GM21717 (cell line): ENCODE measurements around the gene PRR7.

Experiments
- ATAC-seq: cut with Tn5 transposase; IDR thresholded peaks from one replicate; pipeline ENCODE4 v1.9.1; 2021; ENCODE audit warnings: mild to moderate bottlenecking, moderate library complexity; ENCODE audit not compliant: unreplicated experiment

PRR7 gene

DNA sequence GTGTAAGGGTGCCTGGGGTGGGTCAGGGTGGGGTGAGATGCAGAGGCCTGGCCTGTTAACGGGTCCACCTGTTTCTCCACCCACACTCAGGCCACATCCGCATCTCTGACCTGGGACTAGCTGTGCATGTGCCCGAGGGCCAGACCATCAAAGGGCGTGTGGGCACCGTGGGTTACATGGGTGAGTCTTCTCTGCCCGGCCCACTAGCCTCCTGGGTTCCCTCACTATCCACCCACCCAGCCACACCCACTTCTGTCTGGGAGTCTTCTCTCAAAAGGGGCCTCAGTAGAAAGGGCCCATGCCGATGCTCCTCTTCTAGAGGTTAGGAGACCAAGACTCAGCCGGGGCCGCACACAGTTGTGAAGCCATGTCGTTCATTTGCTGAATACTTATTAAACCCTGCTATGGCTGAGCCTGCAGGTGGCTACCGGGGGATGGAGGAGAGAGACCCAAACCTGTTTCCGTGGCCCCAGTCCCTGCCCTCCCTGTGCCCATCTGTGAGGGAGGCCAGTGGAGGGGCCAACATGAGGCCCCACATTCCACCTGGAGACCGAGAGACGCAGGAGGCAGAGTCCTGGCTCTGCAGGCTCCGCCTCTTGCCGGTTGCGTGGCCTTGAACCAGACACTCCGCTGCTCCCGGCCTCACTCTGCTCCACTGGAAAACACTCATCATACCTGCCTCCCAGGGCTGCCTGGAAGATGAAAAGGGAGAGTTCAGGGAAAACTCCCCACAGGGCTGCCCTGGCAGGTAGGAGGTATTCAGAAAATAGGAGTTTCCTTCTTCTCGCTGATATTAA lies 11.5 kb upstream of the PRR7 start:
- ATAC-seq = no peak

DNA sequence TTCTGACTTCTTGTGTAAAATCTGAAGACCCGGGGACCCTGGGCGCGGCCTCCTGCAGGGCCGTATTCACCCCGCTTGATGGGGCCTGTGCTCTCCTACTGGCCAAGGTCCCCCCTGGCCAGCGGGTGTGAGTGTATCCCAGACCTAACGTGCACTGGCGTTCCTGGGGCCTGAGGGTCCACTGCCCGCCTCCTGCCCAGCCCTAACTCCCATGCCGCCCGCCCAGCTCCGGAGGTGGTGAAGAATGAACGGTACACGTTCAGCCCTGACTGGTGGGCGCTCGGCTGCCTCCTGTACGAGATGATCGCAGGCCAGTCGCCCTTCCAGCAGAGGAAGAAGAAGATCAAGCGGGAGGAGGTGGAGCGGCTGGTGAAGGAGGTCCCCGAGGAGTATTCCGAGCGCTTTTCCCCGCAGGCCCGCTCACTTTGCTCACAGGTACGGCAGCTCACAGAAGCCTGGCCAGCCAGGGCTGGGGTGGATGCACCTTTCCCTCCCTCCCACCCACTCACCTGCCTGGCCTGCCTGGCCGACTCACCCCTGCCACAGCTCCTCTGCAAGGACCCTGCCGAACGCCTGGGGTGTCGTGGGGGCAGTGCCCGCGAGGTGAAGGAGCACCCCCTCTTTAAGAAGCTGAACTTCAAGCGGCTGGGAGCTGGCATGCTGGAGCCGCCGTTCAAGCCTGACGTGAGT lies 10.6 kb upstream of the PRR7 start:
- ATAC-seq = no peak

DNA sequence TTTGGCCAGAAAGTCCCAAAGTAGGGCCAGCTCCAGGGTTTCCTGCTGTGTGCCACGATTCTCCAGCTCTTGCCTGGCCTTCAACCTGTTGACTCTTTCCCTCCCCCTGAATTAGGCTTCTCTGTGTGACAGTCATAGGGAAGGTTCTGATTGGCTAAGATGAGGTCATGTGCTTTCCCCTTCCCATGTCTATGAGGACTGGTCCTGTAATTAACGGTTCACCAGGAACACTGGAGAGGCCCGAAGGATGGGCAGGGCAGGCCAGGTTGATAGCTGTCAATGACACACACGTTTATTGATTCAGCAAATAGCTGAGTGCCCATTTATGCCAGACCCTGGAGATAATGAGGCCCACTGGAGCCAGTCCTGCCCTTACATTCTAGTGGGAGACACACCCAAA lies 9.0 kb upstream of the PRR7 start:
- ATAC-seq = no peak

DNA sequence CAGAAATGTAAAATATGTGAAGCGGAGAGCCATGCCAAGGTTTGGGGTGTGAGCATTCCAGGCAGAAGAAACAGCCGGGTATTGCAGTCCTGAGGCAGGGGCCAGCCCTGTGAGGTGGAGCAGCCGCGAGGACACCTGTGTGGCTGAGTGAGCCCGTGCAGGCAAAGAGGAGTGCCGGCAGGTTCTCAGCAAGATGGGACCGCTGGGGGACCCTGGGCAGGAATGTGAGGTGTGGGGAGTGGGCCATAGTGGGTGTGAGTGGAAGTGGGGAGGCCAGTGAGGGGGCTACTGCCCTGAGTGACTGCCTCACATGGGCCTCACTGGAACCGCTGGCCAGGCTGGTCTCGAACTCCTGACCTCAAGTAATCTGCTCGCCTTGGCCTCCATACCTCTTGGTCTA lies 8.1 kb upstream of the PRR7 start:
- ATAC-seq = no peak

DNA sequence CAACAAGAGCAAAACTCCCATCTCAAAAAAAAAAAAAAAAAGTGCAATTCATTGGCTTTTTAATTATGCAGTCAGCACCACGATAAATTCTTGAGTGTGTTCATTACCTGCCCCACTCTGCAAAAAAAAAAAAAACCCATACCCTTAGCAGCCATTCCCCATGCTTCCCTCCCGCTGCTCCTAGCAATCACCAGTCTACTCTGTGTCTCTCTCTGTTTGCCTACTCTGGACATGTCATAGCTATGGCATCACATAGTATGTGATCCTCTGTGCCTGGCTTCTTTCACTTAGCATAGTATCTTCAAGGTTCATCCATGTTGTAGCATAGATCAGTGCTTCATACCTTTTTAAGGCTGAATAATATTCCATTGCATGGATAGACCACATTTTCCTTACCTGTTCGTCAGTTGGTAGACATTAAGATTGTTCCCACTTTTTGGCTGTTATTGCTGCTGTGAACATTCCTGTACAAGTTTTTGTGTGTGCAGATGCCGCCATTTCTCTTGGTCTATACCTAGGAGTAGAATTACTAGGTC lies 7.0 kb upstream of the PRR7 start:
- ATAC-seq = no peak

DNA sequence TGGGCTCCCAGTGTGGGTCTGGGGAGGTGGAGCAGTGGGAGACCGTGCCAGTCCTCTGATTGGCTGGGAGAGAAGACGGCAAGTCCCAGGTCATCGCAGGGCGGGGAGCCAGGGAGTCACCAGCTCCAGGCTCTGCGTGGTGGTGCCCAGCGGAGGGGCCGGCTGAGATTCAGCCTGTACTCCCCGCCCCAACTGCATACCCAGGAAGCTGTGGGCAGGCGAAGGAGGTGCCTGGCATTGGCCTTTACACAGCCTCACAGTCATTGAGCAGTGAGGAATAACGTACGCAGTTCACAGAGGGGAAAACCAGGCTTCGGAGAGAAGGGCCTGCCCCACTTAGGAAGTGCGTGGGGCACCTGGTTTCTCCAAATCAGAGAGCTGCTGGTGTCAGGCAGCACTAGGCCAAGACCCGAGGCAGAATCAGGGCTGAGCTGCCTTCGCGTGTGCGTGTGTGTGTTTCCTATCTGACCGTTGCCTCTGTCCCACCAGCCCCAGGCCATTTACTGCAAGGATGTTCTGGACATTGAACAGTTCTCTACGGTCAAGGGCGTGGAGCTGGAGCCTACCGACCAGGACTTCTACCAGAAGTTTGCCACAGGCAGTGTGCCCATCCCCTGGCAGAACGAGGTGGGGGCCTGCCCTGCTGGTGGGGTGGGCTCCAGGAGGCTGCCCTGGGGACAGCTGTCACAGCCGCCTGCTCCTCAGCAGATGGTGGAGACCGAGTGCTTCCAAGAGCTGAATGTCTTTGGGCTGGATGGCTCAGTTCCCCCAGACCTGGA lies 6.2 kb upstream of the PRR7 start:
- no peak for ATAC-seq

DNA sequence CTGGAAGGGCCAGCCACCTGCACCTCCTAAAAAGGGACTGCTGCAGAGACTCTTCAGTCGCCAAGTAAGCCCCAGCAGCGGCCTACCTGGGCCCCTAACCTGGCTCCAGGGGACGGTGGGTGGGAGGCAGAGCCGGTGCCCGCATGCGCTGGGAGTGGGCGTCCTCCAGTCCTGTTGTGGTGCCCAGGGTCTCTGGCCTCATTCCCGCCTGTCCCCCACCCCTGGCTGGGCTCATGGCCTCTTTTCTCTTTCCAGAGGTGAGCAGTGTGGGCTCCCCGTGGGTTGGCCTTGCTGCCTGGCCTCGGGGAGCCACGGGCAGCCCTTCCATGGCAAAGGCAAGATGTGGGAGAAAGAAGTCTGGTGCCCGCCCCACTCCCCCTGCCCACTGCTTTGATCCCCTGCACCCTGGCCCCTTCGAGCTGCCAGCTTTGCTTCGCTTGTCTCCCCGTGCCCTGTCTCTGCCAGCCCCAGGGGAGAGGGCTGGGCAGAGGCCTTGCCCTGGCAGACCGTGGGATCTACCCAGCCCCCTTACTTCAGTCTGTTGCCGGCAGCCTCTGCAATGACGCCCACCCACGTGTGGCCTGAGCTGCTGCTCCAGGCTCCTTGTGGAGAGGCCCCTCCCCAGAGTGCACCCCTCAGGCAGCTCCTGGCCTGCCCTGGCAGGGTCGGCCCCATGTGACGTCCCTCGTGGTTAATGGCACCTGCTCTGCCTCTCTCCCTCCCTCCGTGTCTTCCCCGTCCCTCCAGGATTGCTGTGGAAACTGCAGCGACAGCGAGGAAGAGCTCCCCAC lies 5.4 kb upstream of the PRR7 start:
- ATAC-seq = no peak

DNA sequence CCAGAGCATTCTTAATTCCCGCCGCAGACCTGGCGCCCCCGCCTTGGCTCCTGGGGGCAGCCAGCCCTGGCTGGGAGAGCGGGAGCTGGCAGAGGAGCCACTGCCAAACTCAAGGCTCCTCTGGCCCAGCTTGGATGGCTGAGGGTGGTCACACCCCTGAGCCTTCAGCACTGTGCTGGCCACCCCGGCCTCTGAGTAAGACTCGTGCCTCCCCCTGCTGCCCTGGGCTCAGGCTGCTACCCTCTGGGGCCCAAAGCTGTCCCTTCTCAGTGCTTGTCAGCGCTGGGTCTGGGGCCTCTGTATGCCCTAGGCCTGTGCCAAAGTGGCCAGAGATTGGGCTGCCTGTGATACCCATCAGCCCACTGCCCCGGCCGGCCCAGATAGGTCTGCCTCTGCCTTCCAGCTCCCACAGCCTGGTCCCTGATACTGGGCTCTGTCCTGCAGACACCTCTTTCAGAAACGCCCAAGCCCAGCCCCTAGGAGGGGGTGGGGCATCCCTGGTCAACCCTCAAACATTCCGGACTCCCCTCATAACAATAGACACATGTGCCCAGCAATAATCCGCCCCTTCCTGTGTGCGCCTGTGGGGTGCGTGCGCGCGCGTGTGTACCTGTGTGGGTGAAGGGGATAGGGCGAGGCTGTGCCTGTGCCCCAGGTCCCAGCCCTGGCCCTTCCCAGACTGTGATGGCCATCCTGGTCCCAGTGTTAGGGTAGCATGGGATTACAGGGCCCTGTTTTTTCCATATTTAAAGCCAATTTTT lies 4.4 kb upstream of the PRR7 start:
- ATAC-seq = no peak

DNA sequence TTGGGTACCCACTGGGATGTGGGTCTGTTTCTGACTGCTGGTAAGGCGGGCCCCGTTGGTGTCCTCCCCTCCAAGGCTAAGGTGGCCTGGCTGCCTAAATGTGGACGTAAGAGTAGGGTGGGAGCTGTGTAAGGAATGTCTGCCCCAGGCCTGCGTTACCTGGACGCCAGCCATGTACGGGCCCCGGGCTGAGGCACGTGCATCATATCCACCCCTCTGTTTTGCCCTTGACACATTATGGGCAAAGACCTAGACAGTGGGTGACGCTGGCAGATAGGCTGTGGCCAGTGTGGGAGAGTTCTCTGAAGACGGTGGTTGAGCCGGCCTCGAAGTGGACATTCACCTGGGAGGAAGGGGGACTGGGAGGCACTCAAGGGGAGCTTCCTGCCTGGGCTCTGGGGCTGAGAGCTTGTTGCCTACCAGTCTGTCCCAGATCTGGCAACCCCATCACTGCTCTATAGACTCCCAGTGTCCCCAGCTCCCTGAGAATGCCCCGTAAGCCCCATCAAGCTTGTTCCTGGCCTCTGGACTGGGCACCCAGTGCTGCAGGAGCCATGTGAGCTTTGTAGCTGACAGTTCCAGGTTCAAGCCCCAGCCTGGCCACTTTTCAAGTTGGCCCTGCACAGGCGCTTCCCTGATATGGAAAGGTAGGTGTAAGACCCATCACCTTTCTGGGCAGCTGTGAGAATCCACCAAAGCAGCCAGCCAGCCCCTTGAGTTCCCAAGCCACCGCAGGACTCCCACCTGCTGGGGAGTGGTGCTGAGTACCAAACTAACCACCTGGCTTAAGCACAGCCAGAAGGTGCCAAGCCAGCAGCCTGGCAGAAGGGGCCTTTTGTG lies 3.2 kb upstream of the PRR7 start:
- ATAC-seq = no peak

DNA sequence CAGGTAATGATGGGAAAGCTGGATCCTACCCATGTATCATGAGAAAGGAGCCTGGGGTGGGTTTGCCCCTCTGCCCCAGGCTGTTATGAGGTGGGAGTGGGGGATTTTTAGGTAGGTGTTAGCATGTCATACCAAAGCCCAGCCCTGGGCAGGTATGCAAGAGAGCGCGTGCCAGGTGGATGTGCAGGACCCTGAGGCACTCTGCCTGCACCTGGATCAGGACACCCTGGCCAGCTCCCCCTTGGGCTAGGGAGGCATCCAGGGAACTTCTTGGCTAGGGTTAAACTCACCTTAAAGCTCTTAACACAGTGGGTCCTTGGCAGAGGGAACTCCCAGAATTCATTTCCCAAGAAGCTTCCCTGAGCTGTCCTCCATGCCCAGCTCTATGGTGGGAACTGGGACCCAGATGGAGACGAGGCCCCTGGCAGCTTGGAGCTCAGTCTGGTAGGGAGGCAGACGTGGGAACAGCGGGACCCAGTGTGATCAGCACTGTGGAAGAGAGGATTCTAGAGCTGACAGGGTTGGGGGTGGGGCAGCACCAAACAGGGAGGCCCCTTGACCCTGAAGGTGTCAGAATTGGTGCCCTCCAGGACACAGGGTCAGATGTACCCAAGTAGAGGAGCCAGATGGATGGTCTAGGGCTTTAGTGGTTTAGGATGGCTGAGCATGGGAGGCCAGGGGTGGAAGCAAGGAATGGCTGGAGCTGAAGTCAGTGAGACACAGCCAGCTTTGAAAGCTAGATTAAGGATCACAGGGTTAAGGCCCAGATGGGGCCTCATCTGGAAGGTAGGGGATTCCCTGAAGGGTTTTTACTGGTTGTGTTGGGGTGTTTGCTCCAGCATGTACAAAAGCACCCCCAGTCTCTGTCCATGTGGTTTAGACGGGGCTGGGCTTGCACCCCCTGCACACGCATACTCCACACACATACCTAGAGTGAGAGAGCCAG lies 2.2 kb upstream of the PRR7 start:
- no peak for ATAC-seq

DNA sequence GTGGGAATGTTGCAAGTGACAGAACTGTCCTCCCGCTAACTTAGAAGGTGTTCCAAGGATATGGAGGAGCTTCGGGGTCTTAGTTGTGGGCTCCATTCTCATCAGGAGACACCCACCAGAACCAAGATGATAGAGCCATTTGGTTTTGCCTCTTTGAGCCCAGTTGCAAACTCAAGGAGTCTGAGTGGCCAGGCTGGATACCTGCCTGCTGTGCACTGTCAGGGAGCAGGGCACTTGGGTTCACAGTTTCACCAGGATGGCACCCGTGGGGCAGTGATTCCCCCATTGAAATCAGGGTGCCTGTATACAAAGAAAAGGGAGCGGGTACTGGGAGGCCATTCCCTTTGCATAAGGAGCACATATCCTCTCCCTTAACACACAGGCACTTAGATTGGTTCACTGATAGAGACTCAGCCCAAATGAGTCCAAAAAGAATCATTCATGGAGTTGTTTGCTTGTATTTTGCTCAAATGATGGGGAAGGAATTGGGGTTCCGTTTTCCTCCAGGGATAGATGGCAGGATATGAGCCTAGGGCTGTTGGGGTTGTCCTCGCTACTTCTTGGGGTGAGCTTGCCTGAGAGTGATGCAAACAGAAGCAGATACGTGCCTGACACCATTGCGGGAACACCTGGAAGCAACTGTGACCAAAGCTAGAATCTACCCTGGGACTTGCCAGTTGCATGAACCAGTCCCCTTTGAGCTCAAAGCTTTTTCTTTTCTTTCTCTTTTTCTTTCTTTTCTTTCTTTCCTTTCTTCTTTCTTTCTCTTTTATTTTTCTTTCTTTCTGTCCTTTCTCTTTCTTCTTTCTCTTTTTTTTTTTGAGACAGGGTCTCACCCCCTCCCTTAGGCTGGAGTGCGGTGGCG lies 1.3 kb upstream of the PRR7 start:
- no peak for ATAC-seq

DNA sequence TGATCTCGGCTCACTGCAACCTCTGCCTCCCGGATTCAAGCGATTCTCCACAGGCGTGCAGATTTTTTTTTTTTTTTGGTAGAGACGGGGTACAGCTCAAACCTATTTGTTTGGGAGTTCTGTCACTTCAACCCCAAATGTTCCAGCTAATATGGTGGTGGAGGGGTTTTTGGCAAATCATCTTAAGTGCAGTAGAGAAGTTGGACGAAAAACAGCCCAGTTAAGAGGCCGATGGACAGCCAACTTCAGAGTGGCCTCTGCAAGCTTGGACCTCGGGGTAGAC lies 756 bp upstream of the PRR7 start:
- ATAC-seq = no peak

DNA sequence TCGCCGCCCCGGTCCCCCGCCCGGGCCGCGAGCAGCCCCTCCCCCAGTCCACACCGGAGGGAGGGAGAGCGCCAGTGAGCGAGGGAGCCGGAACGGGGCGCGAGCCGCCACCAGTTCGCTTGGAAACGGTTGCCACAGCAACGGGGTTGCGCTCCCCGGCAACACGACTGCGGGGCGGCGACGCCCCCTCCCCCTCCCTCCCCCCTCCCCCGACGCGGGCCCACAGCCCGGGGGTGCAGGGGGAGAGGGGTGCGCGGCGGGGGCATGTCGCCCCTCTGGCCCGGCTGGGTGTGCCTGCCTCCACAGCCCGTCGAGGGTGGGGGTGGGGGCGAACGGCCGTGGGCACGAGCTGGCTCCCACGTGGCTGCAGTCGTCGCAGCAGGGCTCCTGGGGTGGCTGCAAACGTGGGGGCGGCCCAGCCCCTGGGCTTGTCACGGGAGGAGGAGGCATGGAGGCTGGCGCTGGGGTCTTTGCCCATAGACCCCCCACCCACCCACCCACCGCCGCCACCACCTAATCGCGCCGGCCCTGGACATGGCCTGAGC lies 524 bp downstream of the PRR7 start:
- peak; percentile 33 for ATAC-seq

DNA sequence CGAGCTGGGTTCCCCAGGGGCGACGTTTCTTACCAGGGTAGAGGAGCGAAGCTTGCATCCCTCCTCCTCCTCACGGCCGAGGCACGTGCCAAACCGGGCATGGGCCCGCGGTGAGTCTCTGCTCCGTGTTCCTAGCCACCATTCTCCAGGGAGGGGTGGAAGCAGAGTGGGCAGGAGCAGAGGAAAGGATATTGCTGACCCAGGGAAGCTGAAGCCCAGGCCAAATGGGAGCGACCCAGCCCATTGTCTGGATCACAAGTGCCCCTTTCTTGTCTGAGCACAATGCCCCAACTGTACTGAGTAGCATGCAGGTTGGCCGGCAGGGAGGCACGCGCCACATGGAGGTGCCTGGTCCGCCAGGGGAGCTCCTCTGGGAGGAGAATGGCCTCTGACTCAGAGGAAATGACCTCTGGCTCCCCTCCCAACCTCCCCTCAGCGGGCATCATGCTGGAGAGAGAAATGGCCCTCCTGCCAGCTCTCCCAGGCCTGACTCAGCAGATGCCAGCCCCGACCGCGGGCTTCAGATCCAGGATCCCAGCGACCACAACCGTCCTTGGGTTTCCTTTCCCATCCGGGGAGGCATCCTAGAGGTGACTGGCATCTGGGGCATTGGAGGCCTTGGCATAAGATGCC lies 1.1 kb downstream of the PRR7 start:
- ATAC-seq = no peak

DNA sequence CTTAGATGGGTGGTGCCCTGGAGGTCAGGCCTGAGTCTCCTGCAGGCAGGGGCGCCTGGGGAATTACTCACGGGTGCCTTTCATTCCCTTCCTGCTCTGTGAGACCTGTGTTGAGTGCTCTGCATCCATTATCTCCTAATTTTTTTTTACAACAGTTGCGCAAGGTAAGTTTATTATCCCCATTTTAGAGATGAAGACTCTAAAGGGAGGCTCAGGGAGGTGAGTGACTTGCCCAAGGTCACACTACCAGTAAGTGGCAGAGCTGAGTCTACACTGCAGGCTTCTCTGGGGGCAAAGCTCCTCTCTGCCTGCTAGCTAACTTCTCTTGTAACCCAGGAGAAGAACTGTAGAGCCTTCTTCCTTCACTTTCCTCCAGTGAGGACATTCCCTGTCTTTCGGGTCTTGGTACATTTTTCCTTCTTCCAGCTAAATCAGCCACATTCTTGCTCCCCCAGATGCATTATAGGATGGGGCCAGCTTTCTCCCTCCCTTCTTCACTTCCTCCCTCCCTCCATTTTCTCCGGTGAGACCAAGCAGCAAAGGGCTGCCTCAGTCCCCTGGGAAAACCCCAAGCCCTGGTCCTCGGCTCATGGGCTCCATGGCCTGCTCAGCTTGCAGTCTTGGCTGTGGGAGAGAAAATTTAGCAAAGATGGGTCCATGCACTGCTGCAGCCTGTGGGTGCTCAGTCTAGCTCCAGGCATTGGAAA lies 1.8 kb downstream of the PRR7 start:
- ATAC-seq = no peak
